HG03571 (cell line): Measurements from ENCODE around the gene NR2F1.
A peak's percentile ranks its signal among the peaks of the same experiment; 100 is the strongest.

ENCODE experiments used
- ATAC-seq: cut with Tn5 transposase; IDR thresholded peaks from one replicate; pipeline ENCODE4 v1.9.1; 2021; ENCODE audit not compliant: unreplicated experiment

NR2F1 gene

DNA sequence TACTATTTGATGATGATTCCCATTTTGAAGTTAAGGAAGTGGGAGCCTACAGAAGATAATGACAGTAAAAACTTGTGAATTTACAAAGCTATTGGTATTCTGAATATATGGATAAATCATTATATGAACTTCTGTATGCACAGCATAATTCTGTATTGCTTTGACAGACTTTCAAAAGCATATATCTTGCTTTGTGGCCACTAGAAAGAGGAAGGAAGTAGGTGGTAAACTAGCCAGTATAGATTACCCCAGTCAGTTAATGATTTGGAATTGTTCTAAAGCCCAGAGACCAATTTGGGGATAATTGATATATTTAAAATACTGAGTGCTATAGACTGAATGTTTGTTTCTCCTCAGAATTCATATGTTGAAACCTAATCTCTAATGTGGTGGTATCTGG, 53.0 kb downstream of the NR2F1 start:
- peak; percentile 92 for ATAC-seq

DNA sequence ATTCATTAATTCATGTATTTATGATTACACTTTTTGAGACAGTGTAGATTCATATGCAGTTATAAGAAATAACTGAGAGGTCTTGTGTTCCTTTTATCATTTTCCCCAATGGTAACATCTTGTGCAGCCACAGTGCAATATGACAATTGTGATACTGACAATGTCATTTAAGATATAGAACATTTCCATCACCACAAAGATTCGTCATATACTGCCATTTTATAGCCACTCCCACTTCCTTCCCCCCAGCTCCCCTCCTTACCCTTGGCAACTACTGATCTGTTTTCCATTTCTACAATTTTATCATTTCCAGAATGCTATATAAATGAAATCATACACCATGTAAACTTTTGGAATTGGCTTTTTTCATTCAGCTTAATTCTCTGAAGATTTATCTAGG, 53.8 kb downstream of the NR2F1 start:
- ATAC-seq, result no peak

DNA sequence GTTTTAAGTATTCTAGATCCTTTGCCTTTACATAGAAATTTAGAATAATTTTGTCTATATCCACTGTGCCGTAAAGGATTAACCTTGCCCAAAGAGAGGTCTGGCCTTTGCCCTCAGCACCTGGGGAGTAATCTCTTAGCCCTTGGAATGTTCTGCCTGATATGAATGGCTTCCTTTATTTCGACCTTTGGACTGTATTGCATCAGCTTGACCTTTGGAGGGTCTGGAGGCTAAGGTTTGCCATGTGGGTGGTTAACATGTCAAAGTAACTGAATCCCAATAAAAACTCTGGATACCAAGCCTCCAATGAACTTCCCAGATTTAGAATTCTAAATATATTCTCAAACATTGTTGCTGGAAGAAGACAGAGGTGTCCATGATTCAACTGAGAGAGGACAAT, 54.7 kb downstream of the NR2F1 start:
- ATAC-seq, result no peak

DNA sequence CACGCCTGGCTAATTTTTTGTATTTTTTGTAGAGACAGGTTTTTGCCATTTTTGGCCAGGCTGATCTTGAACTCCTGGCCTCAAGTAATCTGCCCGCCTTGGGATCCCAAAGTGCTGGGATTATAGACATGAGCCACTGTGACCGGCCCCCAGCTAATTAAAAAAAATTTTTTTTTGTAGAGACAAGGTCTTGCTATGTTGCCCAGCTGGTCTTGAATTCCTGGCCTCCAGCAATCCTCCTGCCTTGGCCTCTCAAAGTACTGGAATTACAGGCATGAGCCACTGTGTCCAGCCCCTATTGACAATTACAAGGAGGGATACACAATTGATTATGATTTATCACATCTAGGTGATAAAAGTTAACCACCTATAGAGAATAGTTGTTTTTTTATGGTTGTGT, 59.5 kb downstream of the NR2F1 start:
- ATAC-seq, result no peak
